A673 (cell line): ENCODE results near the gene SLC38A8.

Source experiments
- CTCF ChIP-seq: fragments of 300-800, 200-600 bp; sonication (generic); conservative IDR thresholded peaks from 2 replicates; pipeline ENCODE4 v1.5.1; 2017; ENCODE audit warnings: low read depth, mild to moderate bottlenecking, antibody characterized with exemption, low read length, moderate library complexity, mixed read lengths
- EZH2 ChIP-seq: fragments of 200-600 bp; sonication (generic); IDR thresholded peaks from 2 replicates; pipeline ENCODE4 v1.6.1; 2017; ENCODE audit warnings: borderline replicate concordance, low read depth, mild to moderate bottlenecking, mixed read lengths, antibody characterized with exemption, low read length; ENCODE audit not compliant: poor library complexity, severe bottlenecking

- TF ChIP-seq CTCF (no peak), EZH2 (no peak)
These were observed 45.0 kb upstream of the SLC38A8 start for GRCh38 chr16:84087466-84088151.
